Measurements from ENCODE around the gene NPIPA1.
"Not testable (repeated sequence)": the region's sequence is repeated elsewhere in the genome, so short reads cannot be mapped to it uniquely, and the experiment has no call there.

DNA sequence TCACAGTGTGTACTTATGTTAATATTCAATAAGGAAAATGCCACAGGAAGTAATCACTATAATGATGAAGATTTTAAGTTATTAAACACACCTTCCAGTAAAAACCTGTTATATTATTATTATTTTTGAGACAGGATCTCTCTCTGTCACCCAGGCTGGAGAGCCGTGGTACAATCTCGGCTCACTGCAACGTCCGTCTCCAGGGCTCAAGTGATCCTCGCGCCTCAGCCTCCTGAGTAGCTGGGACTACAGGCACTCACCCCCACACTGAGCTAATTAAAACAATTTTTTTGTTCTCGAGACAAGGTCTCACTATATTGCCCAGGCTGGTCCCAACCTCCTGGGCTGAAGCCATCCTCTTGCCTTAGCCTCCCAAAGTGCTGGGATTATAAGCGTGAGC, 41.0 kb downstream of the NPIPA1 start:
- not testable (repeated sequence) for TF ChIP-seq JUN (CRISPR knock-in tag; IDR thresholded peaks at IDR 0.05); FOXJ3 (CRISPR knock-in tag; IDR thresholded peaks at IDR 0.05; ENCODE audit: borderline replicate concordance); NFYB (CRISPR knock-in tag; conservative IDR thresholded peaks at IDR 0.05; ENCODE audit: low read depth); SP1 (CRISPR knock-in tag; conservative IDR thresholded peaks at IDR 0.05); TCF7 (CRISPR knock-in tag; IDR thresholded peaks at IDR 0.05; ENCODE audit: low read depth)
- TF ChIP-seq, protein P1, sequence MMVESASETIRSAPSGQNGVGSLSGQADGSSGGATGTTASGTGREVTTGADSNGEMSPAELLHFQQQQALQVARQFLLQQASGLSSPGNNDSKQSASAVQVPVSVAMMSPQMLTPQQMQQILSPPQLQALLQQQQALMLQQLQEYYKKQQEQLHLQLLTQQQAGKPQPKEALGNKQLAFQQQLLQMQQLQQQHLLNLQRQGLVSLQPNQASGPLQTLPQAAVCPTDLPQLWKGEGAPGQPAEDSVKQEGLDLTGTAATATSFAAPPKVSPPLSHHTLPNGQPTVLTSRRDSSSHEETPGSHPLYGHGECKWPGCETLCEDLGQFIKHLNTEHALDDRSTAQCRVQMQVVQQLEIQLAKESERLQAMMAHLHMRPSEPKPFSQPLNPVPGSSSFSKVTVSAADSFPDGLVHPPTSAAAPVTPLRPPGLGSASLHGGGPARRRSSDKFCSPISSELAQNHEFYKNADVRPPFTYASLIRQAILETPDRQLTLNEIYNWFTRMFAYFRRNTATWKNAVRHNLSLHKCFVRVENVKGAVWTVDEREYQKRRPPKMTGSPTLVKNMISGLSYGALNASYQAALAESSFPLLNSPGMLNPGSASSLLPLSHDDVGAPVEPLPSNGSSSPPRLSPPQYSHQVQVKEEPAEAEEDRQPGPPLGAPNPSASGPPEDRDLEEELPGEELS (CRISPR knock-in tag; IDR thresholded peaks at IDR 0.05), result not testable (repeated sequence)
- TF ChIP-seq, protein P2, sequence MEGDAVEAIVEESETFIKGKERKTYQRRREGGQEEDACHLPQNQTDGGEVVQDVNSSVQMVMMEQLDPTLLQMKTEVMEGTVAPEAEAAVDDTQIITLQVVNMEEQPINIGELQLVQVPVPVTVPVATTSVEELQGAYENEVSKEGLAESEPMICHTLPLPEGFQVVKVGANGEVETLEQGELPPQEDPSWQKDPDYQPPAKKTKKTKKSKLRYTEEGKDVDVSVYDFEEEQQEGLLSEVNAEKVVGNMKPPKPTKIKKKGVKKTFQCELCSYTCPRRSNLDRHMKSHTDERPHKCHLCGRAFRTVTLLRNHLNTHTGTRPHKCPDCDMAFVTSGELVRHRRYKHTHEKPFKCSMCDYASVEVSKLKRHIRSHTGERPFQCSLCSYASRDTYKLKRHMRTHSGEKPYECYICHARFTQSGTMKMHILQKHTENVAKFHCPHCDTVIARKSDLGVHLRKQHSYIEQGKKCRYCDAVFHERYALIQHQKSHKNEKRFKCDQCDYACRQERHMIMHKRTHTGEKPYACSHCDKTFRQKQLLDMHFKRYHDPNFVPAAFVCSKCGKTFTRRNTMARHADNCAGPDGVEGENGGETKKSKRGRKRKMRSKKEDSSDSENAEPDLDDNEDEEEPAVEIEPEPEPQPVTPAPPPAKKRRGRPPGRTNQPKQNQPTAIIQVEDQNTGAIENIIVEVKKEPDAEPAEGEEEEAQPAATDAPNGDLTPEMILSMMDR (IDR thresholded peaks at IDR 0.05), result not testable (repeated sequence)
- TF ChIP-seq, protein P3, sequence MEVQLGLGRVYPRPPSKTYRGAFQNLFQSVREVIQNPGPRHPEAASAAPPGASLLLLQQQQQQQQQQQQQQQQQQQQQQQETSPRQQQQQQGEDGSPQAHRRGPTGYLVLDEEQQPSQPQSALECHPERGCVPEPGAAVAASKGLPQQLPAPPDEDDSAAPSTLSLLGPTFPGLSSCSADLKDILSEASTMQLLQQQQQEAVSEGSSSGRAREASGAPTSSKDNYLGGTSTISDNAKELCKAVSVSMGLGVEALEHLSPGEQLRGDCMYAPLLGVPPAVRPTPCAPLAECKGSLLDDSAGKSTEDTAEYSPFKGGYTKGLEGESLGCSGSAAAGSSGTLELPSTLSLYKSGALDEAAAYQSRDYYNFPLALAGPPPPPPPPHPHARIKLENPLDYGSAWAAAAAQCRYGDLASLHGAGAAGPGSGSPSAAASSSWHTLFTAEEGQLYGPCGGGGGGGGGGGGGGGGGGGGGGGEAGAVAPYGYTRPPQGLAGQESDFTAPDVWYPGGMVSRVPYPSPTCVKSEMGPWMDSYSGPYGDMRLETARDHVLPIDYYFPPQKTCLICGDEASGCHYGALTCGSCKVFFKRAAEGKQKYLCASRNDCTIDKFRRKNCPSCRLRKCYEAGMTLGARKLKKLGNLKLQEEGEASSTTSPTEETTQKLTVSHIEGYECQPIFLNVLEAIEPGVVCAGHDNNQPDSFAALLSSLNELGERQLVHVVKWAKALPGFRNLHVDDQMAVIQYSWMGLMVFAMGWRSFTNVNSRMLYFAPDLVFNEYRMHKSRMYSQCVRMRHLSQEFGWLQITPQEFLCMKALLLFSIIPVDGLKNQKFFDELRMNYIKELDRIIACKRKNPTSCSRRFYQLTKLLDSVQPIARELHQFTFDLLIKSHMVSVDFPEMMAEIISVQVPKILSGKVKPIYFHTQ (CRISPR knock-in tag; IDR thresholded peaks at IDR 0.05), result not testable (repeated sequence)
- TF ChIP-seq, protein P4, sequence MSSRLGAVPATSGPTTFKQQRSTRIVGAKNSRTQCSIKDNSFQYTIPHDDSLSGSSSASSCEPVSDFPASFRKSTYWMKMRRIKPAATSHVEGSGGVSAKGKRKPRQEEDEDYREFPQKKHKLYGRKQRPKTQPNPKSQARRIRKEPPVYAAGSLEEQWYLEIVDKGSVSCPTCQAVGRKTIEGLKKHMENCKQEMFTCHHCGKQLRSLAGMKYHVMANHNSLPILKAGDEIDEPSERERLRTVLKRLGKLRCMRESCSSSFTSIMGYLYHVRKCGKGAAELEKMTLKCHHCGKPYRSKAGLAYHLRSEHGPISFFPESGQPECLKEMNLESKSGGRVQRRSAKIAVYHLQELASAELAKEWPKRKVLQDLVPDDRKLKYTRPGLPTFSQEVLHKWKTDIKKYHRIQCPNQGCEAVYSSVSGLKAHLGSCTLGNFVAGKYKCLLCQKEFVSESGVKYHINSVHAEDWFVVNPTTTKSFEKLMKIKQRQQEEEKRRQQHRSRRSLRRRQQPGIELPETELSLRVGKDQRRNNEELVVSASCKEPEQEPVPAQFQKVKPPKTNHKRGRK (CRISPR knock-in tag; IDR thresholded peaks at IDR 0.05; ENCODE audit: borderline replicate concordance), result not testable (repeated sequence)
- TF ChIP-seq, protein P5, sequence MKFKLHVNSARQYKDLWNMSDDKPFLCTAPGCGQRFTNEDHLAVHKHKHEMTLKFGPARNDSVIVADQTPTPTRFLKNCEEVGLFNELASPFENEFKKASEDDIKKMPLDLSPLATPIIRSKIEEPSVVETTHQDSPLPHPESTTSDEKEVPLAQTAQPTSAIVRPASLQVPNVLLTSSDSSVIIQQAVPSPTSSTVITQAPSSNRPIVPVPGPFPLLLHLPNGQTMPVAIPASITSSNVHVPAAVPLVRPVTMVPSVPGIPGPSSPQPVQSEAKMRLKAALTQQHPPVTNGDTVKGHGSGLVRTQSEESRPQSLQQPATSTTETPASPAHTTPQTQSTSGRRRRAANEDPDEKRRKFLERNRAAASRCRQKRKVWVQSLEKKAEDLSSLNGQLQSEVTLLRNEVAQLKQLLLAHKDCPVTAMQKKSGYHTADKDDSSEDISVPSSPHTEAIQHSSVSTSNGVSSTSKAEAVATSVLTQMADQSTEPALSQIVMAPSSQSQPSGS (CRISPR knock-in tag; IDR thresholded peaks at IDR 0.05; ENCODE audit: borderline replicate concordance, low read depth), result not testable (repeated sequence)
